Right ventricle myocardium superior (tissue), 1 donor: ENCODE measurements around the gene SCAPER. TPM values are rescaled to one million over a fixed set of nuclear protein-coding genes. Genes with fewer than 3 reads are reported as not detected.

Experiments
- ATAC-seq: fragments of 200-7000 bp; cut with Tn5 transposase; one replicate; pipeline ENCODE4 v1.9.1; 2020; ENCODE audit warnings: mild to moderate bottlenecking; ENCODE audit not compliant: poor library complexity
- DNase-seq: peaks from one replicate; pipeline ENCODE4 v3.0.0-alpha.2; 2020
- intact Hi-C: fragments of 100-400 bp; cut with DNase I; formaldehyde crosslinking; loops from one replicate; pipeline ENCODE4 v1.11.2; 2022
- total RNA-seq: library from RNA; stranded (reverse); fragmentation: NEBNext Ultra II Directional; extraction: Animal tissue kit (Norgen Biotek cat#: 25700); gene quantifications from one replicate; pipeline ENCODE4 v1.2.1, GENCODE V29; 2021
- donor health status: DM: no; HTN: yes; CAD: no; lungs with severe emphysema.

The SCAPER gene
- total RNA-seq, 1 donor from 2014 or later, result 47.8 TPM

- ATAC-seq (no peak), DNase-seq (no peak)
- intact Hi-C loops, result no loop called here
Measured at GRCh38 chr15:76366714-76367113, 538.4 kb downstream of the SCAPER start.

- ATAC-seq, result no peak
- intact Hi-C loops, result no loop called here
Measured at GRCh38 chr15:76363251-76363650, 541.9 kb downstream of the SCAPER start.

GRCh38 chr15:76360416-76360815 lies 544.7 kb downstream of the SCAPER start:
- no peak for ATAC-seq

More at GRCh38 chr15:76363251-76363650, 541.9 kb downstream of the SCAPER start:
- no peak for DNase-seq

GRCh38 chr15:76359152-76359551 lies 546.0 kb downstream of the SCAPER start:
- ATAC-seq (no peak), DNase-seq (no peak)
- intact Hi-C loops, result no loop called here

More at GRCh38 chr15:76360416-76360815, 544.7 kb downstream of the SCAPER start:
- intact Hi-C loops, result no loop called here
- DNase-seq, result no peak

- ATAC-seq (no peak), DNase-seq (no peak)
- intact Hi-C loops, result no loop called here
Measured at GRCh38 chr15:76358453-76358852, 546.7 kb downstream of the SCAPER start.

- DNase-seq, result no peak
- ATAC-seq, result no peak
- intact Hi-C loops, result no loop called here
Measured at GRCh38 chr15:76354823-76355440, 550.2 kb downstream of the SCAPER start.

GRCh38 chr15:76353903-76354302 lies 551.2 kb downstream of the SCAPER start:
- intact Hi-C loops, result no loop called here
- ATAC-seq (no peak), DNase-seq (no peak)

GRCh38 chr15:76353023-76353577 lies 552.0 kb downstream of the SCAPER start:
- DNase-seq (no peak), ATAC-seq (no peak)
- intact Hi-C loops, result no loop called here

GRCh38 chr15:76349301-76350070 lies 555.7 kb downstream of the SCAPER start:
- ATAC-seq, result no peak
- DNase-seq, result no peak
- intact Hi-C loops, result no loop called here

GRCh38 chr15:76347482-76348055 lies 557.6 kb downstream of the SCAPER start:
- no peak for DNase-seq
- intact Hi-C loops, result no loop called here
- no peak for ATAC-seq

GRCh38 chr15:76346669-76347481 lies 558.3 kb downstream of the SCAPER start:
- ATAC-seq (peak; percentile 37), DNase-seq (no peak)
- intact Hi-C loops, result no loop called here

GRCh38 chr15:76345880-76346668 lies 559.1 kb downstream of the SCAPER start:
- intact Hi-C loops, result no loop called here
- ATAC-seq, result peak; percentile 46
- DNase-seq, result no peak

GRCh38 chr15:76345583-76345879 lies 559.6 kb downstream of the SCAPER start:
- intact Hi-C loops, result no loop called here
- DNase-seq (no peak), ATAC-seq (no peak)

- intact Hi-C loops, result no loop called here
- ATAC-seq (no peak), DNase-seq (no peak)
Measured at GRCh38 chr15:76344893-76345582, 560.1 kb downstream of the SCAPER start.

GRCh38 chr15:76343313-76343996 lies 561.7 kb downstream of the SCAPER start:
- DNase-seq, result no peak
- no peak for ATAC-seq
- intact Hi-C loops, result no loop called here

- ATAC-seq (no peak), DNase-seq (no peak)
- intact Hi-C loops, result no loop called here
Measured at GRCh38 chr15:76342382-76343201, 562.5 kb downstream of the SCAPER start.

GRCh38 chr15:76342058-76342381 lies 563.1 kb downstream of the SCAPER start:
- intact Hi-C loops, result no loop called here
- DNase-seq (no peak), ATAC-seq (no peak)
